ENCODE results near the gene TMED9. TPM values are rescaled to one million over a fixed set of nuclear protein-coding genes. Genes with fewer than 3 reads are reported as not detected.

TMED9 gene
- total and polyA plus RNA-seq, 9 of the 15 experiments (the other 6 are each of a cell fraction or from before 2014, with no cell fraction given): 43.7 to 301 (median 90.0) TPM

DNA sequence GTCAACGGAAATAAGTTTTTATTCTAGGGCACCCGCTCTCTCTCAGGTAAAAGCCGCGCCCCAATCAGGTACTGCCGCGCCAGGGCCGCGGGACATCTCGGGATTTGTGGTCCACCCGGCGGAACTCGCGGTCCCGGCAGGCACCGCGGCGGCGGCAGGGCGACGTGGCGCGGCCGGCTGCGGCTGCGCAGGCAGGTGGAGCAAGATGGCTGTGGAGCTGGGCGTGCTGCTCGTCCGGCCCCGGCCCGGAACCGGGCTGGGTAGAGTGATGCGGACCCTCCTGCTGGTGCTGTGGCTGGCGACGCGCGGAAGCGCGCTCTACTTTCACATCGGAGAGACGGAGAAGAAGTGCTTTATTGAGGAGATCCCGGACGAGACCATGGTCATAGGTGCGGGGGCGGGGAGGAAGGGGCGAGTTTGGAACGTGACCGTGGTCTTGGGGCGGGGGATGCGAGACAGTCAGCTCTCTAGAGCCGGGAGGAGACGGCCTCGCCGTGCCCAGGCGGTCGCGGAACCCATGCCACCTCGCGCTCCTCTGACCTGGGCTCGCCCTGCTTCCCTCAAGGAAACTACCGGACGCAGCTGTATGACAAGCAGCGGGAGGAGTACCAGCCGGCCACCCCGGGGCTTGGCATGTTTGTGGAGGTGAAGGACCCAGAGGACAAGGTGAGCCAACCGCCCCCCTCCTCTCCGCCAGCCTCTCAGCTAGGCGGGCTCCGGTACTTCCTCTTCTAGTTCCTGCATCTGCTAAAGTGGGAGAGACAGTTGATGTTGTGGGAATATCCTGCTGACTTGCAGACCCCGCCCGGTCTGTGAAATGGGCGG, at the start of gene TMED9 (continued):
- TF ChIP-seq, protein P1, sequence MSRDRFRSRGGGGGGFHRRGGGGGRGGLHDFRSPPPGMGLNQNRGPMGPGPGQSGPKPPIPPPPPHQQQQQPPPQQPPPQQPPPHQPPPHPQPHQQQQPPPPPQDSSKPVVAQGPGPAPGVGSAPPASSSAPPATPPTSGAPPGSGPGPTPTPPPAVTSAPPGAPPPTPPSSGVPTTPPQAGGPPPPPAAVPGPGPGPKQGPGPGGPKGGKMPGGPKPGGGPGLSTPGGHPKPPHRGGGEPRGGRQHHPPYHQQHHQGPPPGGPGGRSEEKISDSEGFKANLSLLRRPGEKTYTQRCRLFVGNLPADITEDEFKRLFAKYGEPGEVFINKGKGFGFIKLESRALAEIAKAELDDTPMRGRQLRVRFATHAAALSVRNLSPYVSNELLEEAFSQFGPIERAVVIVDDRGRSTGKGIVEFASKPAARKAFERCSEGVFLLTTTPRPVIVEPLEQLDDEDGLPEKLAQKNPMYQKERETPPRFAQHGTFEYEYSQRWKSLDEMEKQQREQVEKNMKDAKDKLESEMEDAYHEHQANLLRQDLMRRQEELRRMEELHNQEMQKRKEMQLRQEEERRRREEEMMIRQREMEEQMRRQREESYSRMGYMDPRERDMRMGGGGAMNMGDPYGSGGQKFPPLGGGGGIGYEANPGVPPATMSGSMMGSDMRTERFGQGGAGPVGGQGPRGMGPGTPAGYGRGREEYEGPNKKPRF (IDR thresholded peaks at IDR 0.05; ENCODE audit: low read depth, low read length): no peak
- TF ChIP-seq, protein P2, sequence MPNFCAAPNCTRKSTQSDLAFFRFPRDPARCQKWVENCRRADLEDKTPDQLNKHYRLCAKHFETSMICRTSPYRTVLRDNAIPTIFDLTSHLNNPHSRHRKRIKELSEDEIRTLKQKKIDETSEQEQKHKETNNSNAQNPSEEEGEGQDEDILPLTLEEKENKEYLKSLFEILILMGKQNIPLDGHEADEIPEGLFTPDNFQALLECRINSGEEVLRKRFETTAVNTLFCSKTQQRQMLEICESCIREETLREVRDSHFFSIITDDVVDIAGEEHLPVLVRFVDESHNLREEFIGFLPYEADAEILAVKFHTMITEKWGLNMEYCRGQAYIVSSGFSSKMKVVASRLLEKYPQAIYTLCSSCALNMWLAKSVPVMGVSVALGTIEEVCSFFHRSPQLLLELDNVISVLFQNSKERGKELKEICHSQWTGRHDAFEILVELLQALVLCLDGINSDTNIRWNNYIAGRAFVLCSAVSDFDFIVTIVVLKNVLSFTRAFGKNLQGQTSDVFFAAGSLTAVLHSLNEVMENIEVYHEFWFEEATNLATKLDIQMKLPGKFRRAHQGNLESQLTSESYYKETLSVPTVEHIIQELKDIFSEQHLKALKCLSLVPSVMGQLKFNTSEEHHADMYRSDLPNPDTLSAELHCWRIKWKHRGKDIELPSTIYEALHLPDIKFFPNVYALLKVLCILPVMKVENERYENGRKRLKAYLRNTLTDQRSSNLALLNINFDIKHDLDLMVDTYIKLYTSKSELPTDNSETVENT (CRISPR knock-in tag; IDR thresholded peaks at IDR 0.05): peak; percentile 63; the same call in 1 of the 2 replicates
- TF ChIP-seq HMG20A (CRISPR knock-in tag; conservative IDR thresholded peaks at IDR 0.05) (no peak), RCOR1 (IDR thresholded peaks at IDR 0.05; ENCODE audit: borderline replicate concordance in 1 of 2, low read depth in 2 of 2, low read length in 2 of 2) (peak in 1 of 2 experiments; percentile 57; a peak in 1 of 4 replicates), BRF2 (IDR thresholded peaks at IDR 0.05; ENCODE audit: borderline replicate concordance, insufficient read depth, insufficient read length) (no peak), TCF7 (IDR thresholded peaks at IDR 0.05; ENCODE audit: borderline replicate concordance) (peak; percentile 57; the same call in 1 of the 2 replicates), ZBTB33 (CRISPR knock-in tag; IDR thresholded peaks at IDR 0.05) (no peak)
- TF ChIP-seq, protein P3, sequence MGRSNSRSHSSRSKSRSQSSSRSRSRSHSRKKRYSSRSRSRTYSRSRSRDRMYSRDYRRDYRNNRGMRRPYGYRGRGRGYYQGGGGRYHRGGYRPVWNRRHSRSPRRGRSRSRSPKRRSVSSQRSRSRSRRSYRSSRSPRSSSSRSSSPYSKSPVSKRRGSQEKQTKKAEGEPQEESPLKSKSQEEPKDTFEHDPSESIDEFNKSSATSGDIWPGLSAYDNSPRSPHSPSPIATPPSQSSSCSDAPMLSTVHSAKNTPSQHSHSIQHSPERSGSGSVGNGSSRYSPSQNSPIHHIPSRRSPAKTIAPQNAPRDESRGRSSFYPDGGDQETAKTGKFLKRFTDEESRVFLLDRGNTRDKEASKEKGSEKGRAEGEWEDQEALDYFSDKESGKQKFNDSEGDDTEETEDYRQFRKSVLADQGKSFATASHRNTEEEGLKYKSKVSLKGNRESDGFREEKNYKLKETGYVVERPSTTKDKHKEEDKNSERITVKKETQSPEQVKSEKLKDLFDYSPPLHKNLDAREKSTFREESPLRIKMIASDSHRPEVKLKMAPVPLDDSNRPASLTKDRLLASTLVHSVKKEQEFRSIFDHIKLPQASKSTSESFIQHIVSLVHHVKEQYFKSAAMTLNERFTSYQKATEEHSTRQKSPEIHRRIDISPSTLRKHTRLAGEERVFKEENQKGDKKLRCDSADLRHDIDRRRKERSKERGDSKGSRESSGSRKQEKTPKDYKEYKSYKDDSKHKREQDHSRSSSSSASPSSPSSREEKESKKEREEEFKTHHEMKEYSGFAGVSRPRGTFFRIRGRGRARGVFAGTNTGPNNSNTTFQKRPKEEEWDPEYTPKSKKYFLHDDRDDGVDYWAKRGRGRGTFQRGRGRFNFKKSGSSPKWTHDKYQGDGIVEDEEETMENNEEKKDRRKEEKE (IDR thresholded peaks at IDR 0.05; ENCODE audit: borderline replicate concordance in 1 of 2, control insufficient read depth in 1 of 2, low read depth in 2 of 2, low read length in 1 of 2): no peak
- TF ChIP-seq, protein P4, sequence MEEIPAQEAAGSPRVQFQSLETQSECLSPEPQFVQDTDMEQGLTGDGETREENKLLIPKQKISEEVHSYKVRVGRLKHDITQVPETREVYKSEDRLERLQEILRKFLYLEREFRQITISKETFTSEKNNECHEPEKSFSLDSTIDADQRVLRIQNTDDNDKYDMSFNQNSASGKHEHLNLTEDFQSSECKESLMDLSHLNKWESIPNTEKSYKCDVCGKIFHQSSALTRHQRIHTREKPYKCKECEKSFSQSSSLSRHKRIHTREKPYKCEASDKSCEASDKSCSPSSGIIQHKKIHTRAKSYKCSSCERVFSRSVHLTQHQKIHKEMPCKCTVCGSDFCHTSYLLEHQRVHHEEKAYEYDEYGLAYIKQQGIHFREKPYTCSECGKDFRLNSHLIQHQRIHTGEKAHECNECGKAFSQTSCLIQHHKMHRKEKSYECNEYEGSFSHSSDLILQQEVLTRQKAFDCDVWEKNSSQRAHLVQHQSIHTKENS (CRISPR knock-in tag; IDR thresholded peaks at IDR 0.05): no peak

All from K562 (cell line).